Stimulated activated CD8-positive, alpha-beta memory T cell treated with anti-CD3 and anti-CD28 coated beads, Interleukin-12 subunit alpha, Interleukin-12 subunit beta, amount 100 ng/mL, for 4 hours (primary cell): Measurements from ENCODE around the gene TSSC4.

Experiments
- DNase-seq: peaks from one replicate; pipeline ENCODE4 v3.0.0-alpha.2; 2020; ENCODE audit warnings: low read depth

The TSSC4 gene

DNA sequence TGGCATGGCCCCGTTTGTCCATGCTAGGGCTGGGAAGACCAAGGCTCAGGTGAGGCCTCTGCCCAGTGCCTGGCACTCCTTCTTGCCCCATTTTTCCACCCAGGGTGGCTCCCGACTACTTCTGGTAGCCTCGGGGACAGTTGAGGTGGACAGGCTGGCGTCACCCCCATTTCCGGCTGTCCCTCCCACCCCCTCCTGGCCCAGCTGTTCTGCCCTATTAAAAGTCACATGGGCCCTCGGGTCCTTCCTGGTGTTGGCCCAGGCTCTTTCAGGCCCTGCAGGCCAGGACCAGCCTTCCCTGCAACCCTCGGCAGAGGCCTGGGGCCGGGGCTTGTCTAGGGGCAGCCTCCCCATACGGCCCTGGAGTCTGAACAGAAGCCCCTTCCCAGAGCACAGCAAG lies 14.0 kb upstream of the TSSC4 start:
- no peak for DNase-seq

DNA sequence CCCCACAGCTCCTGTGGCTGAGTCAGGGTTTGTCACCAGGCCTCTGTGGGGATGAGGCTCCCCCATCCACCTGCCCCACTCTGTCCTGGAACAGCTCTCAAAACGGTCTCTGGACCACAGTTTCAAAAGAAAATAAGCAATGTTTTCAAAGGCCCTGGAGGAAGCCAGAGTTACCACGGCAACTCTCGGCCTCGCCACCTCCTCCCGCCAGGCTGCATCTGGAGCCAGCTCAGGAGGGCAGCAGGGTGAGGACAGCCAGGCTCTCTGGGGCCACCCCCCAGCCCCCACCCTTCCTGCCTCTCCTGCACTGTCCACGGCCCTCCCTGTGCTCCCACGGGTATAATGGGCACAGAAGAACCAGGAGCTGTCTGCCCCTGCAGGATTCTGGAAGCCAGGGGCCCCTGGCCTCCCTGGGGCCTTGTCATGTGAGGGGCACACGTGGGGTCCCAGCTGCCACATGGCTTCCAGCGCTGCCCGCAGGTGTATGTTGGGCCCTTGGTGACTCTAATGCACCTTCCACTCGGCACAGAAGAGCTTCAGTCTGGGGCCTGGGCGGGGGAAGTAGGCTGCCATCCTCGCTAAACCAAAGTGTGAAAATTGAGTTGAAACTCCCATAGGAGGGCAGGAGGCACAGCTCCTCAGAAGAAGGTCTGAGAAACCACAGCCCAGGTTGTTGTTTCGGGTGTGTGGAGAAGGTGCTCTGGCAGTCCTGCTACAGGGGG lies 13.1 kb upstream of the TSSC4 start:
- no peak for DNase-seq

DNA sequence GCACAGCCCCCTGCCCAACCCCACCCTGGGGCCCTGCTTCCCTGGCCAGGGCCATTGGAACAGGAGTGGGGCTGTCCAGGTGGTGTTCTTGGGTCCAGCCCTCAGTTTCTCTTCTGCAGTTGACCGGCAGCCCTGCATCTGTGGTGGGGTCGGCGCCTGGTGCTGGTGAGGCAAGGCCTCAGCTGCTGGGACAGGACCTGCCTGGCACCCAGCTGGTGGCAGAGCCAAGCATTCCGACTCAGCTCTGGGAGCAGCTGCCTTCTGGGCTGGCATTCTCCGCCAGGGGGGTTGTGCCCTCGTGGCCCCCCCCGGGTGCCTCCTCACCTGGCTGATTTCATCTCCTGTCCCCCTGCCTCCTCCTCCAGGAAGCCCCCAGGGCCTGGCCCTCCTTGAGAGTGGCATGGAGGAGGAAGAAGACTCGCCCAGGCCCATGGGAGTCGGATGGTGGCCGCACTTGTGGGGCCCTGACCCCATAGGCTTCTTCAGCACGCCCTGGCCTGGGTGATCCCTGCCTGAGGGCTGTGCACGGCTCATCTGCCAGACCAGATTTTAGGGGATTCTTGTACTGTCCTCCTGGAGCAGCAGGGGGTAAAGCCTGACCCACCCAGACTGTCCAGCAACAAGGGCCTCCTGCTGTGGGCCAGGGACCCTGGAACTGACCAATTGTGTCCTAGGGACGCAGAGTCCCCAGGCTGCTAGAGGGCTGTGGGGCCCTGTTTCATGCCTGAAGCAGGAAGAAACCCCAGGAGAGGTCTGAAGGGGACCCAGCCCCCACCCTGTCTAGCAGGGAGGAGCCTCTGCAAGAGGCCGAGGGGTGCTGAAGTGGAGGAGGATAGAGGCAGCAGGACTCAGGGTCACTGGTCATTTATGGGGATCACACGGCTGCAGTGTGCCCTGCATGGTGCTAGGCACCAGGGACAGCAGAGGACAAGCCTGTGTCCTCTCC lies 11.8 kb upstream of the TSSC4 start:
- DNase-seq, result no peak

DNA sequence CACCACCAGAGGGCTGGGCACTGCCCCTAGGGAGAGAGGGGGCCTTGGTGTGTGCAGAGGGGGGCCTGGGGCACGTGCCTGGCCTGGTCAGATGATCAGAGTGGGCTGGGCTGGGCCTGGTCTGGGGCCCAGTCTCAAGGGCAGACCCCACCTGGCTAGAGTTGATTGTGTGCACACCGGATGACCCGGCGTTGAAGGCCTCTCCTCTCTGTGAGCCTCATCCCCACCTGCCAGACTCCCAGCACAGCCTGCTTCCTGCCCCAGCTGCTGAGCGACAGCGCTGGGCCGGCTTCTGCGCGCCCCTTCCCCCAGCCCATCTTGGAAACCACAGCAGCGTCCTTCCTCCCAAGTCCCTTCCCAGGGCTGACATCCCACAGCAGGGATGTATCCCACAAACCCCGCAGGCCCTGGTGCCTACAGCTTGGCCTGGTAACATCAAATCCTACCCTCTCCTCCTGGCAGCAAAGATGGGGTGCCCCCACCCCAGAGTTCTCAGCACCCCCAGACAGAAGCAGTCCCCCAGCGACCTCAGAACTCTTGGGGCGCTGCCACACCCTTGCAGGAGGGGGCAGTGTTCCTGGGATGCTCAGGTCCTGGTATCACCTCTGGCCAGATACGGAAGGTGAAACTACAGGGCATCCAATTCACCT lies 11.0 kb upstream of the TSSC4 start:
- no peak for DNase-seq

DNA sequence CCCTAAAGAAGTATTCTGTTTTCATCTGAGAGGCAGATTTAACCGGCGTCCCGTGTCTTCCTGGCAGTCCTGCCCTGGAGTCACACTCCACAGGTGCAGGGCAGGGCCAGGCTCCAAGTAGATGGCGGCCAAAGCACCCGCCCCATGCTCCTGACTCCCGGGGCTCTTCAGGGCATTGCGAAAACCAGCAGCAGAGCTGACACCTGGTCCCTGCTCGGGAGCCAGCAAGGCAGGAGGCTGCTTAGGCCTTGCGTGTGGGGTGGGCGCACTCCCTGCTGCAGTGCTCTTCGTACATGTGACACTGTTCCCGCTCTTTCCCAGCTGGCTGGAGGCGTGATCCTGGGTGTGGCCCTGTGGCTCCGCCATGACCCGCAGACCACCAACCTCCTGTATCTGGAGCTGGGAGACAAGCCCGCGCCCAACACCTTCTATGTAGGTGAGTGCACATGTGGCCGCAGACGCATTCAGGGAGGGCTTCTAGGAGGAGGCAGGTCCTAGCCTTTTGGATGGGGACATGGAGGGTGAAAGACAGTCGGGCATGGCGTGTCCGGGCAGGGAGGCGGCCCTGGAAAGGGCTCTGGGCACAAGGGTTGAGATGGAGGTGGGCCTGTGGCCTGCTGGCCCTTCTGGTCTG lies 10.3 kb upstream of the TSSC4 start:
- no peak for DNase-seq

DNA sequence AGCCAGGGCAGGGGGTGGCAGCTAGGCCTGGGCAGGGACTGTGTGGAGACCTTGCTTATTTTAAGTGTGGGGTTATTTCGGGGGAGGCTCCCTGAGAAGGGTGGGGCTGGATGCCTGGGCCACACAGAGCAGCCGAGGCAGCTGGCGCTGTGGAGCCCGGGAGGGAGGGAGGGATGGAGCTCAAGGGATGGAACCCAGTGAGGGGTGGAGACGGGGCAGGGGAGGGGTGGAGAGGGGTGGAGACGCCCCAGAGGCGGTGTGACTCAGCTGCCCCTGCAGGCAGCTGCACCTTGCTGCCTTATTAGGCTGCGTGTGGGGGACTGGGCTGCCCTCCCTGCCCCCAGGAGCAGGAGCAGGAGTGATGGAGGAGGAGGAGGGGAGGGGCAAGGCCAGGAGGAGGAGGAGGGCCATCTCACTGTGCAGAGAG lies 9.8 kb upstream of the TSSC4 start:
- DNase-seq, result no peak

DNA sequence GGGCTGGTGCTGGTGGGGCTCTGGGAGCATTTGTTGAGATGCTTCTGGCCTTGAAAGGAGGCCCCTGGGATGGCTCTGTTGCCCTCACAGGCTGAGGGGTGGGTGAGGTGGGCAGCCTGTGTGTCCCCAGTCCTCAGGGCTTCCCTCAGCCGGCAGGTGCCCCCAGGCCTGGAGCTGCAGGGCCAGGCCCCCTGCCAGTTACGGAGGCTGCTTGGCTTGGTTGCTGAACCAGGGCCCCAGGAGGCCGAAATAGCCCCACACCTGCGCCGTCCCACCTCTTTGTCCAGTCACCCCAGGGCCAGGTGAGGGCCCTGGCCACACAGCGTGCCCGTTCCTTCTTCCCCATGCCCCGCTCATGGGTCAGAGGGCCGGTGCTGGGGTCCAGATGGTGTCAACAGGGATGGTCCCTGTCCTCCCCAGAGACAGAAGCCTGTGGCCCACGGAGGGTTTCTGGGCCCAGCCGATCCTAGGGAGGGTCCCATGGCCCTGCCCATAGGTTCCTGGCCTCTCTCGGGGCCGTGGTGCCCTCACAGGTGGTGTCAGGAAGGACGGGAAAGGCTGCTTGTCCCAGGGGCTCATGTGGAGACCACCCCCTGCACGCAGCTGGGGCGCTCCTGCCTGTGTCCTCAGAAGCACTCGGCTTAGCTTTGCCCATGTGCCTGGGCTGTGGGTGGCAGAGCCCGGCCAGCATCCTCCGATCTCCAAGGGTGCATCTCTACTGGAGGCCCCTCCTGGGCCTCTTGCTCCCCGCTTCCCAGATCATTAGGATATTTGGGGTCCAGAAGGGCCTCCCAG lies 9.2 kb upstream of the TSSC4 start:
- no peak for DNase-seq

DNA sequence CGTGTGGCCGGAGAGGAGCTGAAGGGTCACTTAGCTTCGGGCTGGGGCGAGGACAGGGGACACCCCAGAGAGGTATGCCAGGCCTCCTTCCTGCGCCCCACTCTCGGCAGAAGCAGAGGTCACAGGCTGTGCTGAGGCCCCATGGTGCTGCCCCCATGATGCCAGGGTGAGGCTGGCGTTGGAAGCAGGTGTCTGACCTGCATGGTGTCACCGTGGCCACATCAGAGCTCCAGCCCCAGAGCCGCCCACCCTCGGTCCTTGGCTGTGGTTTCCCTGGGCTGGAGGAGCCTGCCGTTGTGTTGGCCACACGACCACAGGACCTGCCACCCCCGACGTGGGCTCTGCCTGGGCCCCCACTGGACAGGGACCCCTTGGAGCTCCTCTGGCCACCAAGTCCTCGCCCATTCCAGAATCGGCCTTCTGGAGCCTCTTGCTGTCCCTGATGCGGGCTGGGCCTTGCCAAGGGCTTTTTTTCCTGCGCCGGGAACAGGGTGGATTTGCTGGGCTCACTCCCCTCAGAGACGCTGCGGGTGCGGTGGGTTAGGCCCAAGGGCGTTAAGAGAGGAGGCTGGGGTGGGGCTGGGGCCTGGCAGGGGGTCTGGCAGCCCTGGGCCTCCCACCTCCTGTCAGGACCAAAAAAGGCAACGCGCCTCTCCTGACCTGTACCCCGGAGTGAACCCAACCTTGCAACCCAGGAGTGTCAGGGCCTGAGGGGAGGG lies 8.2 kb upstream of the TSSC4 start:
- no peak for DNase-seq

DNA sequence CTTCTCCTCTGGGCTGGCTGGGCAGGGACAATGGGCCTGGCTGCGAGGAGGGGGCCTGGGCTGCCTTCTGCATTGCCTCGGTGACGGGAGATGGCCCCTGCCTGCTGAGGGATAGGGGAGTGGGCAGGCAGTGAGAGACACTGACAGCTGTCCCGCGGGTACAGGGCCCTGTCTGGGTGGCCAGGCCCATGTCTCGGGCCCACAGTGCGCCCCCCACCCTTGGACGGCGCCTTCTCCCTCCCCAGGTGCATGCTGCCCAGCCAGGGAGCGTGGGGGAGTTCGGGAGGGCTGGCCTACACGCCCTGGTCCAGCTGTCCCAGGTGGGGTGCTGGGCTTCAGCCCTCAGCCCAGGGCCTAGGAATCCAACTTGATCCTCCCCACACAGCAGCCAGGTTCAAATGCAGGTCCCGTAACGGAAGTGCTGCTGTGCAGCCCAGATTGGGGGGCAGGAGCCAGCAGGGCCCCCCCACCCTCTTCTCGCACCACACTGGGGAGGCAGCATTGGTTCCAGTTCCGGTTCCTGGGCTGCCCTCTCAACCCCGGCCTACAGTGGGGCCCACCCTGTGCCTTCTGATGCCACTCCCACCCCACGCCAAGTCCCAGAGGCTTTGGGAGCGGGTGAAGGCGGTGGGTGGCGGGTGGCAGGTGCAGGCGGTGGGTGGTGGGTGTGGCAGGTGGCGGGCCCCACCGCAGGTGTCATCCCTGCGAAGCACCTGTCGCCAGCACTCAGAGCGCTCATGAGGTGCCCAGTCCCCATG lies 7.3 kb upstream of the TSSC4 start:
- DNase-seq, result no peak

DNA sequence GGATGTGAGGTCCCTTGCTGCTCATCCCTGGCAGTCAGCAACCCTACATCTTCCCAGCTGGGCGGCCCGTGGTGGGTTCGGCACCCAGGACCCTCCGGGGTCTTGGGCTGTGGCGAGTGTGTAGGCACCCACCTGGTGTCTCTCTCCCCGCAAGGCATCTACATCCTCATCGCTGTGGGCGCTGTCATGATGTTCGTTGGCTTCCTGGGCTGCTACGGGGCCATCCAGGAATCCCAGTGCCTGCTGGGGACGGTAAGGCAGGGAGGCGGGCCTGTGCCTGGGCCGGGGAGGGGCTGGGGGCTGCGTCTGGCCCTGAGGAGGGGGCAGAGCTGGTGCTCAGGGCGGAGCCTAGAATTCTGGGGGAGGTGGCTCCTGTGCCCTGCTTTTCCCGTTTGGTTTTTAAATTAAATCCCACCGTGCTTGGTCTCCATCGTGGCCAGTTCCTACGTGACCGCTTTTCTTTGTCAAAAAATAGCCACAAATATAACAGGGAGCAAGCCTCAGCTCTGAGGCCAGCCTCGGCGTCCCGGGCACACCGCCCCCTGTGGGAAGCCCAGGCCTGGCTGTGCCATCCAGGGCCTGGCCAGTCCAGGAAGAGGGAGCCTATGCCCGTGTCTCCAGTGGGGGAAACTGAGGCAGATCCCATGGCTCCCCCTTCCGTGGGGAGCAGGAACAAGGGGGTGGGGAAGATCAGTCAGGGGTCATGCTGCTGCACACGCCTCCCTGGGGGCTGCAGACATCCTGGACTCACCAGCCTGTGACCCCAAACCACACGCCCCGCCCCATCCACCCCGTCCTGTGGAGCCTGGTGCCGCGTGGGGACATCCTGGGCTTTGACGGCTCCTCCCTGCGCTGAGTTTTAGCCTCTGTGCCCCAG lies 6.4 kb upstream of the TSSC4 start:
- no peak for DNase-seq

DNA sequence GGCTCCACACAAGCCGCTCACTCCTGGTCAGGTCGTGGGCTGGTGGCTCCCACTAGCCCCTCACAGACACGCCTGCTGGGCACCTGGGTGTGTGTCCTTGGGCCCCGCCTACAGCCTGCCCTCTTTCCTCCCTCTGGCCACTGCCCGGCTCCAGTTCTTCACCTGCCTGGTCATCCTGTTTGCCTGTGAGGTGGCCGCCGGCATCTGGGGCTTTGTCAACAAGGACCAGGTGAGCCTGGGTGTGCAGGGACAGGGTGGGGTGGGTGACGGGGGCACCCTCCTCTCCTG lies 5.8 kb upstream of the TSSC4 start:
- DNase-seq, result no peak

DNA sequence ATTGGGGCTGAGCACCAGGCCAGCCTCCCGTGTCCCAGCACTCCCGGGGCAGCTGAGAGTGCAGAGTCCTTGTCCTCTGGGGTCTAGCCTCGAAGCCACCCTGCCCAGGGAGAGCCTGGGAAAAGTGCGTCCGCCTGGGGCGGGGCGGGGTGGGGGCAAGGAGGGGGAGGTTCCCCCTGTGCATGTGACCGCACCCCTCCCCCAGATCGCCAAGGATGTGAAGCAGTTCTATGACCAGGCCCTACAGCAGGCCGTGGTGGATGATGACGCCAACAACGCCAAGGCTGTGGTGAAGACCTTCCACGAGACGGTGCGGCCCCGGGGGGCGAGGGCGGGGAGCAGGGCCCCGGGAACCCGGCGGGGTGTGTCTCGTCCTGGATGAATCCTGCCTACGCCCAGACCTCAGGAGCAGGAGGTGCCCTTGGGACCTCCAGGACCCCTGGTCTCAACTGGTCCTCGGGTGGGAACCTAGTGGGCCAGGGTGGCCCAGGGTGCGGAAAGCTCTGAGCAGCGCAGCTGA lies 5.3 kb upstream of the TSSC4 start:
- no peak for DNase-seq

DNA sequence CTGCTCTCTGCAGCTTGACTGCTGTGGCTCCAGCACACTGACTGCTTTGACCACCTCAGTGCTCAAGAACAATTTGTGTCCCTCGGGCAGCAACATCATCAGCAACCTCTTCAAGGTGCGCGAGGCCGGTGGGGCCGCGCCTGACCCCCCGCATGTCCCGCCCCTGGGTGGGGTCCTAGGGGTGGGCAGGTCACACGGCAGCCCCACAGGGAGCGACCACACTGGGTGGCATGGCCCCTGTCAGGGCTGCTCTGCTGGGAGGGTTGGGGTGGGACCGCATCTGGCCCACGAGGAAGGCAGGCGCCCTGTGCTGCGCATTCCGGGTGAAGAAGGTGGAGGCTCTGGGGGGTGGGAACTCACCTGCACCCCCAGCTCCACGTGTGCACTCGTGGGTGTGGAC lies 4.7 kb upstream of the TSSC4 start:
- no peak for DNase-seq

DNA sequence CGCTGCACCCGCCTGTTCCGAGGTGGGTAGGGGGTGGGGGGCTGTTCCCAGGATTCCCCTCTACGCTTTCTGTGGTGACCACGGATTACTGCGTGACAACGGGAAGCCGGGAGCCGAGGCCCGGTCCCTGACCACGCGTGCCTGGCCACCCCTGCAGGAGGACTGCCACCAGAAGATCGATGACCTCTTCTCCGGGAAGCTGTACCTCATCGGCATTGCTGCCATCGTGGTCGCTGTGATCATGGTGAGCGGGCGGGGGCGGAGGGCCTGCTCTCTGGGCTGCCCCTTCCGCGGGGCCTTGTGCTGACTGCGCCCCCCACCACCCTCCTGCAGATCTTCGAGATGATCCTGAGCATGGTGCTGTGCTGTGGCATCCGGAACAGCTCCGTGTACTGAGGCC lies 4.1 kb upstream of the TSSC4 start:
- DNase-seq, result no peak

DNA sequence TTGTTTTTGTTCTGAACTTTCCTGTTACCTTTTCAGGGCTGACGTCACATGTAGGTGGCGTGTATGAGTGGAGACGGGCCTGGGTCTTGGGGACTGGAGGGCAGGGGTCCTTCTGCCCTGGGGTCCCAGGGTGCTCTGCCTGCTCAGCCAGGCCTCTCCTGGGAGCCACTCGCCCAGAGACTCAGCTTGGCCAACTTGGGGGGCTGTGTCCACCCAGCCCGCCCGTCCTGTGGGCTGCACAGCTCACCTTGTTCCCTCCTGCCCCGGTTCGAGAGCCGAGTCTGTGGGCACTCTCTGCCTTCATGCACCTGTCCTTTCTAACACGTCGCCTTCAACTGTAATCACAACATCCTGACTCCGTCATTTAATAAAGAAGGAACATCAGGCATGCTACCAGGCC lies 3.5 kb upstream of the TSSC4 start:
- DNase-seq, result no peak

DNA sequence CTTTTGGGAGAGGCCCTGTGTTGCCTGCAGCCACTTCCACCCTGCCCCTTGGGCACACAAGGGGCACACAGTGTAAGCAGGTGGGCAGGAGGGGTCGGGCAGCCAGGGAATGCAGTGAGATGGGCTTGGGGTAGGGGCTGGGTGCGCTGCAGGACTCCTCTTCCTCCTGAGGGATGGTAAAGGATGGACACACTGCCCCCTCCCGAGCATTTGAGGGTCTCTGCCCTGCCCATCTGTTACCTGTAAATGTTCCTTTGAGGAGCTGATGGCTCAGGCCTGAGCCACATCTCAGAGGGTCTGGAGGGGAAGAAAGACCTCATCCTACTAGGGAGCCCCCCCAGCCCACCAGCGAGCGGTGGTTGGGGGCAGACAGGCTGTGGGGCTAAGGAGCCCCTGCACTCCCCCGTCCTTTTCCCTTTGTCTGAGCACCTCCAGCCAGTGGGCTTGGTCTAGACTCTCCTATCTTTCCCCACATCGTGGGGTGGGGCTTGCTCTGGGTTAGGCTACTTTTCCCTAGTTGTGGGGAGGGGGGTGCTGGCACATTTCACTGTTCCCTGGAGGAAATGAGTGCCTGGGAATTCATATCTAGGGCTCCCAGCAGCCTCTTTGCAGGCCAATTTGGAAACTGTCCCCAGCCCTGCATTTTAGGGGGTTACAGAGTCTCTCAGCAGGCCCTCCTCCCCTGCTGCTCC lies 1.7 kb upstream of the TSSC4 start:
- no peak for DNase-seq

DNA sequence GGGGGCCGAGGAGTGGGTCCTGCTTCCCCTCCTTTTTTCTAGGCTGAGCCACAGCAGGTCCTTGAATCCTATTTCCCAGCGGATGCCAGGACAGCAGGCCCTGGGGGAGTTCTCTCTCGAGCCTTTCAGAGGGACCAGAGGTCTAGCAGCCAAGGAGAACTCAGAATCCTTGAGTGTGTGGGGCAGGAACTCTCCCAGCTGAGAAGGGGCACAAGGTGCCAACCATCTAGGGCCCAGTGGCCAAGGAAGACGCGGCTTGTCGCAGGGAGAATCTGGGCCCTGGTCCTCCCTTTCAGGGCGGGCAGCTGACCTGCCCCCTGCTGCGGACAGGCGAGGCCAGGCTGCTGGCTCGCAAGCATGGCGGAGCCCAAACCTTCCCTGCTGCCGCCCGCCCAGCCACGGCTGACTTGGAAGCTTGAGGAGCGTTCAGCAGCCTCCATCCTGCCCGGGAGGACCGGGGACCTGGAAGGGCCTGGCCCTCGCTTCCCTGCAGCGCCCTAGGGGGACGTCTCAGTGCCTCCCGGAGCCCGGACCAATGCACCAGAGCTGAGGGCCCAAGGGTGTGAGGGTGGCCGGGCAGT lies 972 bp upstream of the TSSC4 start:
- no peak for DNase-seq

DNA sequence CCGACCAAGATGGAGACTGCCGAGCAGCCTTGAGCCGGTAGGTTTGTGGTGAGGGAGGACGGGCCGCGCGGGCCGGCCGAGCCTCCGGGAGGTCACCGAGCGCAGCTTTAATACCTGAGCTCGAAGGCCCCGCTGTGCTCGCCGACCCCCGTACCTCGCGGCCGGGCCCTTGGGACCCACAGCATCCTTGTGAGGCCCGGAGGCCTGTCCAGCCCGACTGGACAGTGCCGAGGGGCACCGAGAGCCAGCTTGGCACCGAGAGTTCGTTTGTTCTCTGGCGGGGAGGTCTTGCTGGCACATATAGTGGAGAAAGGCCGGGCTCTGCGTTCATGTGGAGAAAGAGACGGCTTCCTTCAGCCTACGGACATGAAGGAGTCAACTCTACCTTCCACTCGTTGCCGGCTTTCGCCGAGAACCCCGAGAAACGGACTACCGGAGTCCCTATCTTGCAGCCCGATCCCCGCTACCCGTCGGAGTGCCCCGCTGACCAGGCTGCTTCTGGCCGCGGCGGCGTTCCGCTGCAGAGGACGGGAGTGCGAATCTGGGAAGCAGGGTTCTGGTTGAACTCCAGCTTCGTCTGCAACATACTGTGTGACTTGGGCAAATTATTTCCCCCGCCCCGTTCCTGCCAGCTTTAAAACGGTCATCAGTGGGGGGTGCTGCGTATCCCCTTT lies 349 bp downstream of the TSSC4 start:
- no peak for DNase-seq
